Smooth muscle cell of the brain vasculature (primary cell): ENCODE results near the gene LRBA.

Source experiments
- DNase-seq: peaks from one replicate; pipeline ENCODE4 v3.0.0-alpha.2; 2012; ENCODE audit warnings: low read depth, low spot score

LRBA gene

DNA sequence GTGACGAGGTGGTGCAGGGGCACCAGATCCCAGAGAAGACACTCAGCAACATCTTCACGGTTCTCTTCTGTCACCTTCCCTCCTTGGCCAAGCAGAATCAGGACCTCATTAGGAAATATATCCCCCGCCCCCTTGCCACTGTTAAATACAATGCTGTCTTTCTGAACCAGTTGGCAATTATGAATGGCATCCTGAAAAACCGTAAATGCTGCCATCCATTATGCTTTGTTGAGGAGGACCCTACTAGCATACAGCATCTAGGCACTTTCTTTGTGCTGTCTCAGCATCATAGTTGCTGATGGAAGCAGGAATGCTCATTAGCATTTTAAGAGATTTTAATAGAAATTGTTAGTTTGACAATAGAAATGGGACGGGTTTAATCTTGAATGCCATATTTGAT lies 798.4 kb downstream of the LRBA start:
- no peak for DNase-seq

DNA sequence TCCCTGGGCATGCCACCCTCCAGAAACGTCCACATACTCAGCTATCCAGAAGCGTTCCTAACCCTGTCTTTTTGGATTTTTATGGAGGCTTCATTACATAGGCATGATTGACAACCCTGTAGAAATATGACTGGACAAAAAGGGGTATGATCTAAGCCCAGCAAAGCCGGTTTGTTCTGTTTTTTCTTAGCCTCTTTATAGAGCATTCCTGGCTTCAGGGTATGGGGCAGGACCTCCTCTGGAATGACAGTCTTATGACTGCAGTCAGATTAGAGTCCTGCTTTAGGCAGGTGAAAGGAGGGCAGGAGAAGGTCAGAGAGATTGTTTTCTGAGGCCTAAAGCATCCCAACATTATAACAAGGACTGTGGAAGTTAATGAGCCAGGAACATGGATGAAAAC lies 799.5 kb downstream of the LRBA start:
- no peak for DNase-seq
